ENCODE measurements around the gene KCNQ5. TPM values are rescaled to one million over a fixed set of nuclear protein-coding genes. Genes with fewer than 3 reads are reported as not detected.

Gene KCNQ5
- total and polyA plus RNA-seq, 11 donors, result 0.06 to 0.18 TPM; not detected in 9

DNA sequence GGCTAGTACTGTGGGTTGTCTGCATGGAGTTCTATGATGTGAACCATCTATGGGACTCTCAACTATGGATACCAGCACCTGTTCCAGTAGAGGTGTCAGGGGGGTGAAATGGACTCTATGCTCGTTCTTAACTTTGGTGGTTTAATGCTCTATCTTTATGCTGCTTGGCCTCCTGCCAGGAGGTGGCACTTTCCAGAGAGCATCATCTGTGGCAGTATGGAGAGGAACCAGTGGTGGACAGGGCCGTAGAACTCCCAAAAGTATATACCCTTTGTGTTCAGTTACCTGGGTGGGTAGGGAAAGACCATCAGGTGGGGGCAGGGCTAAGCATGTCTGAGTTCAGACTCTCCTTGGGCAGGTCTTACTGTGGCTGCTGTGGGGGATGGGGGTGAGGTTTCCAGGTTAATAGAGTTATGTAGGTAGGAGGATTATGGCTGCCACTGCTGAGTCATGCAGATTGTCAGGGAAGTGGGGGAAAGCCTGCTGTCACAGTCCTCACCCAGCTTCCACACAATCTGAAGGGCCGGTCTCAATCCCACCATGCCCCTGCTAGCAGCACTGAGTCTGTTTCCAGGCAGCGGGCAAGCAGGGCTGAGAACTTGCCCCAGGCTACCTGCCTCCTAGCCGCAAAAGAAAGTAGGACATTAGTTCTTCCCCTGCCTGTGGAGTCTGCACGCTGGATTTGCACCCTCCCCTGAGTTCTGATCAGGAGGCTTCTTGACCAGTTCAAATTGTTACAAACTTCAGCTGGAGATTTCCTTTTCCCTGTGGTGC lies 284.0 kb downstream of the KCNQ5 start:
- H3K4me1 ChIP-seq, result no peaks in the 10 kb centered on the region
- no peaks in the 10 kb centered on the region for H3K36me3 ChIP-seq
- H3K27ac ChIP-seq, result no peak overlapping the region
- no peak for ATAC-seq
- no peak overlapping the region for H3K4me3 ChIP-seq
- WGBS, 4 donors, result 88 to 93% (median 90%) methylated on average over 6 of the region's 6 CpGs
- no peaks in the 10 kb centered on the region for H3K9me3 ChIP-seq
- TF ChIP-seq POLR2A (IDR thresholded peaks at IDR 0.05), result no peak
- TF ChIP-seq, protein P1, sequence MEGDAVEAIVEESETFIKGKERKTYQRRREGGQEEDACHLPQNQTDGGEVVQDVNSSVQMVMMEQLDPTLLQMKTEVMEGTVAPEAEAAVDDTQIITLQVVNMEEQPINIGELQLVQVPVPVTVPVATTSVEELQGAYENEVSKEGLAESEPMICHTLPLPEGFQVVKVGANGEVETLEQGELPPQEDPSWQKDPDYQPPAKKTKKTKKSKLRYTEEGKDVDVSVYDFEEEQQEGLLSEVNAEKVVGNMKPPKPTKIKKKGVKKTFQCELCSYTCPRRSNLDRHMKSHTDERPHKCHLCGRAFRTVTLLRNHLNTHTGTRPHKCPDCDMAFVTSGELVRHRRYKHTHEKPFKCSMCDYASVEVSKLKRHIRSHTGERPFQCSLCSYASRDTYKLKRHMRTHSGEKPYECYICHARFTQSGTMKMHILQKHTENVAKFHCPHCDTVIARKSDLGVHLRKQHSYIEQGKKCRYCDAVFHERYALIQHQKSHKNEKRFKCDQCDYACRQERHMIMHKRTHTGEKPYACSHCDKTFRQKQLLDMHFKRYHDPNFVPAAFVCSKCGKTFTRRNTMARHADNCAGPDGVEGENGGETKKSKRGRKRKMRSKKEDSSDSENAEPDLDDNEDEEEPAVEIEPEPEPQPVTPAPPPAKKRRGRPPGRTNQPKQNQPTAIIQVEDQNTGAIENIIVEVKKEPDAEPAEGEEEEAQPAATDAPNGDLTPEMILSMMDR (IDR thresholded peaks at IDR 0.05), result no peak
- no peak for DNase-seq
- intact Hi-C loops (cut with DNase I), result no loop called here
- H3K27me3 ChIP-seq, result no peaks in the 10 kb centered on the region

DNA sequence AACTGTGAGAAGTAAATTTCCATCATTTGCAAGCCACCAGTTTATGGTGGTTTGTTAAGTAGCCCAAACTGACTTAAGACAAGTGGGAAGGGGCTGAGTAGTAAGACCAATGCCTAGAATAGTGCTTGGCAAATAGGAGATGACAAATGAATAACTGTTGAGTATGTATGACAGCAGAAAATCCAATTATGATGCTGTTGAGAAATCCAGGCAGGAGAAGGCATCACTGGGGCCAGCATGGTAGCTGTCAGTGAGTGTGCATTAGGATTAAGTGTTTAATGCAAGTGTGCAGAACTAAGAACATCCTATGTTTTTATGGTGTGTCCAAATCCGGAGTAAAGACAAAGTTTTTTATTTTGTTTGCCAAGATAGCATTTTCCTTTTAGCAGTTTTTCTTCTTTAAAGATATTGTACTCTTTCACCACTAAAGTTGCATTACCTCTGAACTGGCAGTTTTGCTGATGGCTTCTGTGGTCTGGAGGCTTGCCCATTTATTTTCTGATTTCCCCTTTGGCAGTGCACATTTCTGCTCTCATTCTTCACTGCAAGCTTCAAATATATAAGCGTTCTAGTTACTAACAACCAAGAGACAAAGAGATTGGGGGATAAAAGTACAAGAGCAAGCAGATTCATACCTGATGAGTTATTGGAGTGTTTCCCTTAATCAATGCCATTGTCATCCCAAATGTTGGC lies 289.7 kb downstream of the KCNQ5 start:
- ATAC-seq (no peak), DNase-seq (no peak)
- H3K4me3 ChIP-seq, result no peak overlapping the region
- no peaks in the 10 kb centered on the region for H3K36me3 ChIP-seq
- H3K9me3 ChIP-seq, result no peaks in the 10 kb centered on the region
- 70 to 81% (median 78%) methylated on average over 2 of the region's 2 CpGs for WGBS, 4 donors
- H3K4me1 ChIP-seq, result no peaks in the 10 kb centered on the region
- H3K27ac ChIP-seq, result no peak overlapping the region
- TF ChIP-seq POLR2A (IDR thresholded peaks at IDR 0.05), result no peak
- TF ChIP-seq, protein P1 (IDR thresholded peaks at IDR 0.05), result no peak
- no peaks in the 10 kb centered on the region for H3K27me3 ChIP-seq
- intact Hi-C loops (cut with DNase I), result no loop called here

DNA sequence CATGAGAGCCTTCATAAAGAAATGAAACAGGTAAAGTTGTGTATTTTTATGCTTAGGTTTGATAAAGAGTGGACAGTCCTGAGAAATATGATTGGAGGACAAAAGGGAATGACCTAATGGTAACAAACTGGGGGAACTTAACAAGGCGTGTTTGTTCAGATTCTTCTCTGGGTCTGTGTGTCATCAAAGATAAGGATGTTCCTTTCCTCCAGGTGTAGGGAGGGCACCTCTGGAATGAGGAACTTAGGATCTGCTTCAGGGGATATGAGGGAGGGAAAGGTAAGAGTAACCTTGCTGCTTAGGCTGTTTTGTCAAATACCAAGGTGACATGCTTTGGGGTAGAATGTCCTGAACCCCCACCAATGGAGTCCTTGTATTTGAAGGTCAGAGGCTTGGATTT lies 291.9 kb downstream of the KCNQ5 start:
- DNase-seq (no peak), ATAC-seq (no peak)
- H3K27me3 ChIP-seq, result no peaks in the 10 kb centered on the region
- H3K27ac ChIP-seq, result no peak overlapping the region
- H3K36me3 ChIP-seq, result no peaks in the 10 kb centered on the region
- no peak overlapping the region for H3K4me3 ChIP-seq
- intact Hi-C loops (cut with DNase I), result no loop called here
- H3K9me3 ChIP-seq, result no peaks in the 10 kb centered on the region
- H3K4me1 ChIP-seq, result no peaks in the 10 kb centered on the region
- WGBS, 4 donors, result 71 to 82% (median 77%) methylated on average over 1 of the region's 1 CpG
- no peak for TF ChIP-seq POLR2A (IDR thresholded peaks at IDR 0.05)
- TF ChIP-seq, protein P1 (IDR thresholded peaks at IDR 0.05), result no peak

DNA sequence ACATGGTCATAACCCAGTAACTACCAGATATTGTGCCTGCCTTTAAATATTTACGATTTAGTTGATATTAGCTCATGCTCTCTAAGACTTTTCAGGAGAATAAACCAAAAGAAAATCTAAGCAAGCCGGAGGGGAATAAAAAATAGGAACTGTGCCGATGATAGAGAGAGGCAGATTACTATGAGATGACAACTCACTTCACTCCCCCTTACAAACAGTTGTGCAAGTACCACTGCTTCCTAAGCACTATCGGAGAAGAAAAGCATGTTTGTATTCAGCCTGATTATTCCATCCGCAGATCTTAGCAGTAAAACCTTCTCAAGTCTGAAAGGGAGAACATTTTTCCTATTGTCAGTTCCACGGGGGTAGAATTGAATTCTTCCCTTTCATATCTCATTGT lies 294.4 kb downstream of the KCNQ5 start:
- no peaks in the 10 kb centered on the region for H3K4me1 ChIP-seq
- H3K27ac ChIP-seq, result no peak overlapping the region
- no peaks in the 10 kb centered on the region for H3K36me3 ChIP-seq
- no peaks in the 10 kb centered on the region for H3K9me3 ChIP-seq
- DNase-seq (no peak), ATAC-seq (no peak)
- no peaks in the 10 kb centered on the region for H3K27me3 ChIP-seq
- intact Hi-C loops (cut with DNase I), result no loop called here
- 50 to 67% (median 54%) methylated on average over 6 of the region's 6 CpGs for WGBS, 4 donors
- no peak overlapping the region for H3K4me3 ChIP-seq
- TF ChIP-seq, protein P1 (IDR thresholded peaks at IDR 0.05), result no peak
- TF ChIP-seq POLR2A (IDR thresholded peaks at IDR 0.05), result no peak
